ENCODE results near the gene MBIP.

MBIP gene

GRCh38 chr14:36271222-36271621 is 49.2 kb downstream of the MBIP start:
- H3K36me3 ChIP-seq (ENCODE audit: insufficient read depth, low read length): no peaks in the 10 kb centered on the region
- H3K9me3 ChIP-seq (ENCODE audit: low read length): no peaks in the 10 kb centered on the region
- H3K4me1 ChIP-seq (ENCODE audit: insufficient read depth, low read length): peaks cover 7% of the 10 kb centered on the region
- peaks cover 86% of the 10 kb centered on the region for H3K27me3 ChIP-seq (ENCODE audit: insufficient read depth, low read length)
- no peak overlapping the region for H2AFZ ChIP-seq (ENCODE audit: low read depth, low read length)
- H3K4me3 ChIP-seq (ENCODE audit: low read length): no peak overlapping the region

- no peak overlapping the region for H2AFZ ChIP-seq (ENCODE audit: low read depth, low read length)
- no peaks in the 10 kb centered on the region for H3K4me1 ChIP-seq (ENCODE audit: insufficient read depth, low read length)
- H3K4me3 ChIP-seq (ENCODE audit: low read length): no peak overlapping the region
- H3K27me3 ChIP-seq (ENCODE audit: insufficient read depth, low read length): peaks cover 86% of the 10 kb centered on the region
- no peaks in the 10 kb centered on the region for H3K36me3 ChIP-seq (ENCODE audit: insufficient read depth, low read length)
- no peaks in the 10 kb centered on the region for H3K9me3 ChIP-seq (ENCODE audit: low read length)
These were observed 50.2 kb downstream of the MBIP start for GRCh38 chr14:36270191-36270590.

- Histone ChIP-seq H3K27me3 (ENCODE audit: insufficient read depth, low read length) (peaks cover 86% of the 10 kb centered on the region), H2AFZ (ENCODE audit: low read depth, low read length) (no peak overlapping the region), H3K36me3 (ENCODE audit: insufficient read depth, low read length) (no peaks in the 10 kb centered on the region), H3K9me3 (ENCODE audit: low read length) (no peaks in the 10 kb centered on the region), H3K4me3 (ENCODE audit: low read length) (no peak overlapping the region), H3K4me1 (ENCODE audit: insufficient read depth, low read length) (no peaks in the 10 kb centered on the region)
These were observed 52.3 kb downstream of the MBIP start for GRCh38 chr14:36268121-36268520.

GRCh38 chr14:36264595-36264994 is 55.8 kb downstream of the MBIP start:
- Histone ChIP-seq H3K36me3 (ENCODE audit: insufficient read depth, low read length) (no peaks in the 10 kb centered on the region), H3K27me3 (ENCODE audit: insufficient read depth, low read length) (peaks cover 74% of the 10 kb centered on the region), H3K9me3 (ENCODE audit: low read length) (no peaks in the 10 kb centered on the region), H3K4me1 (ENCODE audit: insufficient read depth, low read length) (no peaks in the 10 kb centered on the region), H3K4me3 (ENCODE audit: low read length) (no peak overlapping the region), H2AFZ (ENCODE audit: low read depth, low read length) (no peak overlapping the region)

GRCh38 chr14:36264107-36264506 is 56.3 kb downstream of the MBIP start:
- no peaks in the 10 kb centered on the region for H3K36me3 ChIP-seq (ENCODE audit: insufficient read depth, low read length)
- H3K27me3 ChIP-seq (ENCODE audit: insufficient read depth, low read length): peaks cover 70% of the 10 kb centered on the region
- H3K4me3 ChIP-seq (ENCODE audit: low read length): no peak overlapping the region
- no peak overlapping the region for H2AFZ ChIP-seq (ENCODE audit: low read depth, low read length)
- no peaks in the 10 kb centered on the region for H3K4me1 ChIP-seq (ENCODE audit: insufficient read depth, low read length)
- H3K9me3 ChIP-seq (ENCODE audit: low read length): no peaks in the 10 kb centered on the region

- H3K27me3 ChIP-seq (ENCODE audit: insufficient read depth, low read length): peaks cover 71% of the 10 kb centered on the region
- no peak overlapping the region for H2AFZ ChIP-seq (ENCODE audit: low read depth, low read length)
- H3K36me3 ChIP-seq (ENCODE audit: insufficient read depth, low read length): no peaks in the 10 kb centered on the region
- H3K4me1 ChIP-seq (ENCODE audit: insufficient read depth, low read length): no peaks in the 10 kb centered on the region
- no peak overlapping the region for H3K4me3 ChIP-seq (ENCODE audit: low read length)
- H3K9me3 ChIP-seq (ENCODE audit: low read length): no peaks in the 10 kb centered on the region
These were observed 59.3 kb downstream of the MBIP start for GRCh38 chr14:36260970-36261640.

- H3K36me3 ChIP-seq (ENCODE audit: insufficient read depth, low read length): no peaks in the 10 kb centered on the region
- H3K9me3 ChIP-seq (ENCODE audit: low read length): no peaks in the 10 kb centered on the region
- H3K4me3 ChIP-seq (ENCODE audit: low read length): no peak overlapping the region
- no peak overlapping the region for H2AFZ ChIP-seq (ENCODE audit: low read depth, low read length)
- H3K4me1 ChIP-seq (ENCODE audit: insufficient read depth, low read length): no peaks in the 10 kb centered on the region
- H3K27me3 ChIP-seq (ENCODE audit: insufficient read depth, low read length): peaks cover 69% of the 10 kb centered on the region
These were observed 62.2 kb downstream of the MBIP start for GRCh38 chr14:36258241-36258640.

GRCh38 chr14:36256126-36256801 is 64.2 kb downstream of the MBIP start:
- H3K27me3 ChIP-seq (ENCODE audit: insufficient read depth, low read length): peaks cover 71% of the 10 kb centered on the region
- no peak overlapping the region for H2AFZ ChIP-seq (ENCODE audit: low read depth, low read length)
- no peaks in the 10 kb centered on the region for H3K36me3 ChIP-seq (ENCODE audit: insufficient read depth, low read length)
- H3K9me3 ChIP-seq (ENCODE audit: low read length): no peaks in the 10 kb centered on the region
- no peaks in the 10 kb centered on the region for H3K4me1 ChIP-seq (ENCODE audit: insufficient read depth, low read length)
- H3K4me3 ChIP-seq (ENCODE audit: low read length): no peak overlapping the region

GRCh38 chr14:36254020-36254624 is 66.3 kb downstream of the MBIP start:
- H3K4me1 ChIP-seq (ENCODE audit: insufficient read depth, low read length): no peaks in the 10 kb centered on the region
- H3K9me3 ChIP-seq (ENCODE audit: low read length): peaks cover 2% of the 10 kb centered on the region
- H3K27me3 ChIP-seq (ENCODE audit: insufficient read depth, low read length): peaks cover 65% of the 10 kb centered on the region
- no peaks in the 10 kb centered on the region for H3K36me3 ChIP-seq (ENCODE audit: insufficient read depth, low read length)
- no peak overlapping the region for H3K4me3 ChIP-seq (ENCODE audit: low read length)
- no peak overlapping the region for H2AFZ ChIP-seq (ENCODE audit: low read depth, low read length)
